ENCODE results near the gene LRRC36.

LRRC36 gene

DNA sequence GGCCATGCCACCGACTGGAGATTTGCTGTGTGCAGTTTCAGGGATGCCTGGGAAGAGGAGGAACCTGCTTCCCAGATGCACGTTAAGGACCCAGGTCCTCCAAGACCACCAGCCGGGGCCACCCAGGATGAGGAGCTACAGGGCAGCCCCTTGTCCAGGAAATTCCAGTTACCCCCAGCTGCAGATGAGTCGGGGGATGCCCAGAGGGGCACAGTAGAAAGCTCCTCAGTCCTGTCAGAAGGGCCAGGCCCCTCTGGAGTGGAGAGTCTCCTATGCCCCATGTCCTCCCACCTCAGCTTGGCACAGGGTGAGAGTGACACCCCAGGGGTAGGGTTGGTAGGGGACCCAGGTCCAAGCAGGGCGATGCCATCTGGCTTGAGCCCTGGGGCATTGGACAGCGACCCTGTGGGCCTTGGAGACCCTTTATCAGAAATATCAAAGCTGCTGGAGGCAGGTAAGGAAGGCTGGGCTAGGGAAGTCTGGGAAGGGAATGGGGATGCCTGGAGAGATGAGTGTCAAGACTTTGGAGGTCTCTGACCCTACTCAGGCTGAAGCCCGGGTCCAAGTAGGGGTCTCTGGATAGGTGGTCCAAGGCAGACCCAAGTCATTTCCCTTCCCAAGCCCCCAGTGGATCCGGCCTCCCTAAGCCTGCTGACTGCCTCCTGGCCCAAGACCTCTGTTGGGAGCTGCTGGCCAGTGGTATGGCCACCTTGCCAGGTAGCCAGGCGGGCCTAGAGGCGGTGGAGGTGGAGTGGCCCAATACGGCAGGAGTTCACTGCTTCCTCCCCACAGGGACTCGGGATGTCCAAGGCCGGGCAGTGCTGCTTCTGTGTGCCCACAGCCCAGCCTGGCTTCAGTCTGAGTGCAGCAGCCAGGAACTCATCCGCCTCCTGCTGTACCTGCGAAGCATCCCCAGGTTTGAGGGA lies 46.3 kb upstream of the LRRC36 start:
- TF ChIP-seq, protein P1, sequence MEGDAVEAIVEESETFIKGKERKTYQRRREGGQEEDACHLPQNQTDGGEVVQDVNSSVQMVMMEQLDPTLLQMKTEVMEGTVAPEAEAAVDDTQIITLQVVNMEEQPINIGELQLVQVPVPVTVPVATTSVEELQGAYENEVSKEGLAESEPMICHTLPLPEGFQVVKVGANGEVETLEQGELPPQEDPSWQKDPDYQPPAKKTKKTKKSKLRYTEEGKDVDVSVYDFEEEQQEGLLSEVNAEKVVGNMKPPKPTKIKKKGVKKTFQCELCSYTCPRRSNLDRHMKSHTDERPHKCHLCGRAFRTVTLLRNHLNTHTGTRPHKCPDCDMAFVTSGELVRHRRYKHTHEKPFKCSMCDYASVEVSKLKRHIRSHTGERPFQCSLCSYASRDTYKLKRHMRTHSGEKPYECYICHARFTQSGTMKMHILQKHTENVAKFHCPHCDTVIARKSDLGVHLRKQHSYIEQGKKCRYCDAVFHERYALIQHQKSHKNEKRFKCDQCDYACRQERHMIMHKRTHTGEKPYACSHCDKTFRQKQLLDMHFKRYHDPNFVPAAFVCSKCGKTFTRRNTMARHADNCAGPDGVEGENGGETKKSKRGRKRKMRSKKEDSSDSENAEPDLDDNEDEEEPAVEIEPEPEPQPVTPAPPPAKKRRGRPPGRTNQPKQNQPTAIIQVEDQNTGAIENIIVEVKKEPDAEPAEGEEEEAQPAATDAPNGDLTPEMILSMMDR (IDR thresholded peaks at IDR 0.05), result no peak

DNA sequence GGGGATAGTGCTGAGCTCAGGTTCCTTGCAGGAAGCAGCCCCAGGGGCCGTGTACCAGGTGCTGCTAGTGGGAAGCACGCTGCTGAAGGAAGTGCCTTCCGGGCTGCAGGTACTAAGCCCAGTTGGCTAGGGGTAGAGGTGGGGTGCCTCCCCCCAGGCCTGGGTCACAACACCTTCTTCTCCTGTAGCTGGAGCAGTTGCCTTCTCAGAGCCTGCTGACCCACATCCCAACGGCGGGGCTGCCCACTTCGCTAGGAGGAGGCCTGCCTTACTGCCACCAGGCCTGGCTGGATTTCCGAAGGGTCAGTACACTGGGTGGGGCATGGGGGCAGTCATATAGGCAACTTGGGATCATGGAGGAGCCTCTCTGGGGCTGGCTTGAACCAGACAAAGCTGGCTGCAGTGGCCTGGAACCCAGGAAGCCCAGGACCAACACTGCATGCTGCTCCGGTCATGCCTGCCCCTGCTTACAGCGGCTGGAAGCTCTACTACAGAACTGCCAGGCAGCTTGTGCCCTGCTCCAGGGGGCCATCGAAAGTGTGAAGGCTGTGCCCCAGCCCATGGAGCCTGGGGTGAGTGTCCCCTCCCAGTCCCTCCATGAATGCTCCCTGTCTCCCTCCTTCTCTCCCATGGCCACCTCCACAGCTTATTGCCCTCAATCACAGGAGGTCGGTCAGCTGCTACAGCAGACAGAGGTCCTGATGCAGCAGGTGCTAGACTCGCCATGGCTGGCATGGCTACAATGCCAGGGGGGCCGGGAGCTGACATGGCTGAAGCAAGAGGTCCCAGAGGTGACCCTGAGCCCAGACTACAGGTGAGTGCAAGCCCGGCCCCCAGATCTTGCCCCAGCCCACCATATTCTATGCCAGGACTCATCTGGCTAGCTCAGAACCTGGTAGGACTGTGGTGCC lies 44.8 kb upstream of the LRRC36 start:
- TF ChIP-seq, protein P1 (IDR thresholded peaks at IDR 0.05), result no peak

DNA sequence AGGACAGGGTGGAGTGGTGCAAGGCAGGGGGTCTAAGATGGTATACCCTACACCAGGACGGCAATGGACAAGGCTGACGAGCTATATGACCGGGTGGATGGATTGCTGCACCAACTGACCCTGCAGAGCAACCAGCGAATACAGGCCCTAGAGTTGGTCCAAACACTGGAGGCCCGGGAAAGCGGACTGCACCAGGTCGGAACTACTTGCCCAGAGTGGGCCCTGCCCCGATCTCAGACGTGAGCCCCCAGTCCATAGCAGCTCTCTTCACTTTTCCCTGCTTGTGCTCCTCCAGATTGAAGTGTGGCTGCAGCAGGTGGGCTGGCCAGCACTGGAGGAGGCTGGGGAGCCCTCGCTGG lies 44.2 kb upstream of the LRRC36 start:
- TF ChIP-seq, protein P1 (IDR thresholded peaks at IDR 0.05), result no peak

DNA sequence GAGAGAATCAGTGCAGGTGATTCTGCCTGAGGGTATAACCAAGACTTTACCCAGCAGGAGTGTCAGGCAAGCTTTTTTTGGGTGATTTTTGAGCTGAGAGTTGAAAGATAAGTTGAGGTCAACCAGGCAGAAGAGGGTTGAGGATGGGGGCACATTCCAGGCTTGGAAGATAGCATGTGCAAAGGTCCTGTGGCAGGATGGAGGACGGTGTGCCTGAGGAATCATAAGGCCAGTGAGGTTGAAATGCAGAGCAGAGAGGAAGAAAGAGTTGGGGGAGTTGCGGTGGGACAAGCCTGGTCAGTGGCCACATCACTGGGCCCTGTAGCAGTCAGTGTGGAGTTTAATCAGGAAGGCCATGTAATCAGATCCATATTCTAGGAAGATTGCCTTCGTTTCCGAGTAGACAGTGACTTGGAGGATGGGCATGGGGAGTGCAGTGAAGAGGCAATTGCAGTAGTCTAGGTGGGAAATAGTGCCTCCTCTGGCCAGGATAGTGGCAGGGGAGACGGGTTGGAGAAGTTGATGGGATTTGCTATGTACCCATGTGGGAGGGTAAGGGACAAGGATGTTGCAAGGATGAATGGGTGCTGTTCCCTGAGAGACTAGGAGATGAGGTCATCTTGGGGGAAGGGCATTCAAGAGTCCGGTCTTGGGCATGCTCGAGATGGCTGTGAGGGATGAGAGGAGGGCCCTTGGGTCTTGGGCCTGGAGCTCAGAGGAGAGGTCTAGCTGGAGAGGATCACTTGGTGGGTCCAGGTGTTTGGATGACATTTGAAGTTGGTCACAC lies 43.4 kb upstream of the LRRC36 start:
- TF ChIP-seq, protein P1 (IDR thresholded peaks at IDR 0.05), result no peak

DNA sequence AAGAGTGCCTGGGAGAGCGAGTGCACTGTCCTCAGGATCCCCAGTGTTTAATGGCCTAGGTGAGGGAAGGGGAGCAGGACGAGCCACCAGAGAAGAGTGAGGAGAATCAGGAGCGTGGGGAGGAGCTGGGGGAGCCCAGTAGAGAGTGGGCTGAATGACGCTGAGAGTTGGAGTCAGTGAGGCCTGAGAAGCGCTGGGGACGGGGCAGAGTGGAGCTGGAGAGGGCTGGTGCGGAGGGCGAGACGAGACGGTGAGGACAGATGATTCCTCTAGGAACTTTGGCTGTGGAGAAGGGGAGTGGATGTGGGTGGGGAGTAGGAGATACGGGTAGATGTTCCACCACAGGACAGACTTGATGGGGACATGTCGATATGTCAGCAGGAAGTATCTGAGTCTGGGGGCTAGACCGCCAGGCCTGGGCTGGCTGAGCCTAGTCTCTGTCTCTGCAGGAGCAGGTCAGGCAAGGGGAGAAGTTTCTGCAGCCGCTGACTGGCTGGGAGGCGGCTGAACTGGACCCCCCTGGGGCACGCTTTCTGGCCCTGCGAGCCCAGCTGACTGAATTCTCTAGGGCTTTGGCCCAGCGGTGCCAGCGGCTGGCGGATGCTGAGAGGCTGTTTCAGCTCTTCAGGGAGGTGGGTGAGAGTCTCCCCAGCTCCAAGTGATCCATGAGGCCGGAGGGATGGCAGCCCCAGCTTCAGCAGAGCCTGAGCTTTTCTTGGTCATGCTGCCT lies 42.6 kb upstream of the LRRC36 start:
- TF ChIP-seq, protein P1 (IDR thresholded peaks at IDR 0.05), result no peak

DNA sequence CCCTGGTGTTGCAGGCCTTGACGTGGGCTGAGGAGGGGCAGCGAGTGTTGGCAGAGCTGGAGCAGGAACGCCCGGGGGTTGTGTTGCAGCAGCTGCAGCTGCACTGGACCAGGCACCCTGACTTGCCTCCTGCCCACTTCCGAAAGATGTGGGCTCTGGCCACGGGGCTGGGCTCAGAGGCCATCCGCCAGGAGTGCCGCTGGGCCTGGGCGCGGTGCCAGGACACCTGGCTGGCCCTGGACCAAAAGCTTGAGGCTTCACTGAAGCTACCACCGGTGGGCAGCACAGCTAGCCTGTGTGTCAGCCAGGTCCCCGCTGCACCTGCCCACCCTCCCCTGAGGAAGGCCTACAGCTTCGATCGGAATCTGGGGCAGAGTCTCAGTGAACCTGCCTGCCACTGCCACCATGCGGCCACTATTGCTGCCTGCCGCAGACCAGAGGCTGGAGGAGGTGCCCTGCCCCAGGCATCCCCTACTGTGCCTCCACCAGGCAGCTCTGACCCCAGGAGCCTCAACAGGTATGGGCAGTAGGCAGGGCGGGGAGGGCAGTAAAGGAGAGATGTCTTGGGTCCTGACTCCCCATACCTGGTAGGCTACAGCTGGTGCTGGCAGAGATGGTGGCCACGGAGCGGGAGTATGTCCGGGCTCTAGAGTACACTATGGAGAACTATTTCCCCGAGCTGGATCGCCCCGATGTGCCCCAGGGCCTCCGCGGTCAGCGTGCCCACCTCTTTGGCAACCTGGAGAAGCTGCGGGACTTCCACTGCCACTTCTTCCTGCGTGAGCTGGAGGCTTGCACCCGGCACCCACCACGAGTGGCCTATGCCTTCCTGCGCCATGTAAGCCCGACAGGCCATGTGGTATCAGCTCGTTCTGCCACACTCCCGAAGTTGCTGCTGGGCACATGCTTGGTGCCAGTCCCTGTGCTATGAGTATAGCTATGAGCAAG lies 41.6 kb upstream of the LRRC36 start:
- TF ChIP-seq, protein P1 (IDR thresholded peaks at IDR 0.05), result peak; percentile 66

Measured in LNCAP (cell line).